Keratinocyte (primary cell): Measurements from ENCODE around the gene FNDC3B.

Source experiments
- CTCF ChIP-seq, 3 experiments: IDR thresholded peaks in 1 of 3; conservative IDR thresholded peaks in 1 of 3; optimal IDR thresholded peaks in 1 of 3; 2 replicates in 2 of 3; 3 replicates in 1 of 3; pipeline versions ENCODE3 to v1.5.1; 2011; ENCODE audit warnings: low read length in 3 of 3, mild to moderate bottlenecking in 3 of 3, moderate library complexity in 2 of 3, control low read depth in 1 of 3, inconsistent platforms in 1 of 3; ENCODE audit not compliant: insufficient read depth in 2 of 3; ENCODE audit errors: extremely low read depth in 1 of 3
- EZH2 ChIP-seq: IDR thresholded peaks from one replicate; pipeline ENCODE4 v1.6.1; 2012; ENCODE audit warnings: inconsistent platforms, mild to moderate bottlenecking, low read length, moderate library complexity

DNA sequence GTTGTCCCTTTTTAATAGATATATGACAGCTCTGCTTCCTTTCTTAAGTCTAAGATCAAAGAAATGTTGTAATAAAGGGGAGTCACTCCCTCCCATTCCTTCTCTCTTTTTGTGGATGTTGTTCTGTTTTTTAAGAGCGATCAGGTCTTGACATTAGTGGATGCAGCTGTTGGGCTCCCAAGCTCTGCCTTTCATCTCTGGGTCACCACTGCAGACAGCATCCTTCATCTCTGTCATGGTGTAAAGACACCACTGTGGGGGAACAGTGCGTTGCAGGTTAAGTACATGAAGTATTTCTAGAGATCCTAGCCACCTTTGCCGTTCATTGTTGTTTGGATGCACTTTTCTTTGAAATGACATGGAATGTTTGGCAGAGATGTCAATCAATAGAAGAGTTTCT is 17.7 kb downstream of the FNDC3B start:
- TF ChIP-seq CTCF (optimal IDR thresholded peaks at IDR 0.05 in 1 of 3, IDR thresholded peaks at IDR 0.05 in 1 of 3, conservative IDR thresholded peaks at IDR 0.05 in 1 of 3; ENCODE audit: extremely low read depth in 1 of 3, insufficient read depth in 2 of 3, low read length in 3 of 3): no peak
- no peak for TF ChIP-seq EZH2
